ENCODE measurements around the gene C4orf50.

C4orf50 gene

DNA sequence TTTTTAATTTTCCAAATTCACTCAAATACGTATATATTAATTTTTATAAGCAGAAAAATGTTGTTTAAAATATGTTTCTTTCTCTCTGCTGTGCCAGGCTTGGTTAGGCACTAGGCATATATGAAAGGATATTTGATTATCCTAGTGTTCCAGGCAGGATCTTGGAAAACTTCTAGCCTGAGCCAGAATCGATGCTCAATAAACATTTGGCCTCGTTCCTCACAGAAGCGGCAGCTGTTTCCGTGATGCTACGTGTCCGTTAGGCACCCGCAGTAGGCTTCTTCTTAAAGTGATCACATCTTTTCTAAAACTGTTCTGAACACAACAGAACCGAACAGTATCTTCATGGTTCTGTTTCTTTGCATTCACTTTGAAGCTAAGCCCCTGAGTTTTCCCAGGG lies 75.3 kb downstream of the C4orf50 start:
- H3K4me1 ChIP-seq (ENCODE audit: insufficient read depth, low read length, poor library complexity, severe bottlenecking): peaks cover 3% of the 10 kb centered on the region
- H3K9me3 ChIP-seq (ENCODE audit: insufficient read depth, low read depth, low read length): no peaks in the 10 kb centered on the region
- H3K9me2 ChIP-seq (replicated peaks; ENCODE audit: low read depth, low read length): no peaks in the 10 kb centered on the region
- H3K79me2 ChIP-seq (ENCODE audit: insufficient read depth, low read length): no peaks in the 10 kb centered on the region
- H3K9ac ChIP-seq (ENCODE audit: low read depth, low read length, poor library complexity, severe bottlenecking): no peak overlapping the region
- H3F3A ChIP-seq (ENCODE audit: low read depth): no peaks in the 10 kb centered on the region
- no peak for TF ChIP-seq EZH2phosphoT487 (IDR thresholded peaks at IDR 0.05; ENCODE audit: borderline replicate concordance)
- TF ChIP-seq, protein P1, sequence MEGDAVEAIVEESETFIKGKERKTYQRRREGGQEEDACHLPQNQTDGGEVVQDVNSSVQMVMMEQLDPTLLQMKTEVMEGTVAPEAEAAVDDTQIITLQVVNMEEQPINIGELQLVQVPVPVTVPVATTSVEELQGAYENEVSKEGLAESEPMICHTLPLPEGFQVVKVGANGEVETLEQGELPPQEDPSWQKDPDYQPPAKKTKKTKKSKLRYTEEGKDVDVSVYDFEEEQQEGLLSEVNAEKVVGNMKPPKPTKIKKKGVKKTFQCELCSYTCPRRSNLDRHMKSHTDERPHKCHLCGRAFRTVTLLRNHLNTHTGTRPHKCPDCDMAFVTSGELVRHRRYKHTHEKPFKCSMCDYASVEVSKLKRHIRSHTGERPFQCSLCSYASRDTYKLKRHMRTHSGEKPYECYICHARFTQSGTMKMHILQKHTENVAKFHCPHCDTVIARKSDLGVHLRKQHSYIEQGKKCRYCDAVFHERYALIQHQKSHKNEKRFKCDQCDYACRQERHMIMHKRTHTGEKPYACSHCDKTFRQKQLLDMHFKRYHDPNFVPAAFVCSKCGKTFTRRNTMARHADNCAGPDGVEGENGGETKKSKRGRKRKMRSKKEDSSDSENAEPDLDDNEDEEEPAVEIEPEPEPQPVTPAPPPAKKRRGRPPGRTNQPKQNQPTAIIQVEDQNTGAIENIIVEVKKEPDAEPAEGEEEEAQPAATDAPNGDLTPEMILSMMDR (conservative IDR thresholded peaks at IDR 0.05; ENCODE audit: low read length): no peak
- H3K4me2 ChIP-seq (ENCODE audit: low read depth, low read length, poor library complexity, severe bottlenecking): no peak overlapping the region
- no peak overlapping the region for H3K4me3 ChIP-seq (ENCODE audit: low read length, poor library complexity, severe bottlenecking)
- no peaks in the 10 kb centered on the region for H3K36me3 ChIP-seq (ENCODE audit: insufficient read depth, low read length)
- H2AFZ ChIP-seq (ENCODE audit: low read length): no peak overlapping the region
- no peaks in the 10 kb centered on the region for H3K27me3 ChIP-seq (ENCODE audit: insufficient read depth, low read length, poor library complexity, severe bottlenecking)
- no peaks in the 10 kb centered on the region for H4K20me1 ChIP-seq (ENCODE audit: insufficient read depth, low read length, poor library complexity, severe bottlenecking)

DNA sequence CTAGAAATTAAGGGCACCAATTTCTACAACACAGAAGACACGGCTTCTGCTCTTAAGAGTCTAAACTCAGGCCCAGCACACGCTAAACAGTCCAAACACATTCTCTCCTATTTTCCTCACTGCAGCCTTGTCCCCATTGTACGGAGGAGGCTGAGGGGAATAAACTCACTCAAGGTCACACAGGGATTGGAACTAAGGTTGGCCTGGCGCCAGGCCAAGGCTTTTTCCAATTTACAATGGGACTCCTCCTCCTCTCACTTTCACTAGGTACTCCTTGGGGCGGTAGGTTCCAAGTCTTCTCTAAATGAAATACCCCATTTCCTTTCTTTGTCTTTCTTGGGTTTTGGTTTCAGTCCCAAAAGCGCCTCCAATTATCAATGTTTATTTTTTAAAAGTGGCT lies 76.6 kb downstream of the C4orf50 start:
- TF ChIP-seq, protein P1 (conservative IDR thresholded peaks at IDR 0.05; ENCODE audit: low read length): no peak
- no peak for TF ChIP-seq EZH2phosphoT487 (IDR thresholded peaks at IDR 0.05; ENCODE audit: borderline replicate concordance)
- Histone ChIP-seq H3K9ac (ENCODE audit: low read depth, low read length, poor library complexity, severe bottlenecking) (no peak overlapping the region), H3K4me3 (ENCODE audit: low read length, poor library complexity, severe bottlenecking) (no peak overlapping the region), H3K4me2 (ENCODE audit: low read depth, low read length, poor library complexity, severe bottlenecking) (no peak overlapping the region), H3K9me3 (ENCODE audit: insufficient read depth, low read depth, low read length) (no peaks in the 10 kb centered on the region), H3K27me3 (ENCODE audit: insufficient read depth, low read length, poor library complexity, severe bottlenecking) (no peaks in the 10 kb centered on the region), H2AFZ (ENCODE audit: low read length) (no peak overlapping the region), H3K4me1 (ENCODE audit: insufficient read depth, low read length, poor library complexity, severe bottlenecking) (peaks cover 3% of the 10 kb centered on the region), H4K20me1 (ENCODE audit: insufficient read depth, low read length, poor library complexity, severe bottlenecking) (no peaks in the 10 kb centered on the region), H3K79me2 (ENCODE audit: insufficient read depth, low read length) (no peaks in the 10 kb centered on the region), H3F3A (ENCODE audit: low read depth) (no peaks in the 10 kb centered on the region), H3K9me2 (replicated peaks; ENCODE audit: low read depth, low read length) (no peaks in the 10 kb centered on the region), H3K36me3 (ENCODE audit: insufficient read depth, low read length) (no peaks in the 10 kb centered on the region)

DNA sequence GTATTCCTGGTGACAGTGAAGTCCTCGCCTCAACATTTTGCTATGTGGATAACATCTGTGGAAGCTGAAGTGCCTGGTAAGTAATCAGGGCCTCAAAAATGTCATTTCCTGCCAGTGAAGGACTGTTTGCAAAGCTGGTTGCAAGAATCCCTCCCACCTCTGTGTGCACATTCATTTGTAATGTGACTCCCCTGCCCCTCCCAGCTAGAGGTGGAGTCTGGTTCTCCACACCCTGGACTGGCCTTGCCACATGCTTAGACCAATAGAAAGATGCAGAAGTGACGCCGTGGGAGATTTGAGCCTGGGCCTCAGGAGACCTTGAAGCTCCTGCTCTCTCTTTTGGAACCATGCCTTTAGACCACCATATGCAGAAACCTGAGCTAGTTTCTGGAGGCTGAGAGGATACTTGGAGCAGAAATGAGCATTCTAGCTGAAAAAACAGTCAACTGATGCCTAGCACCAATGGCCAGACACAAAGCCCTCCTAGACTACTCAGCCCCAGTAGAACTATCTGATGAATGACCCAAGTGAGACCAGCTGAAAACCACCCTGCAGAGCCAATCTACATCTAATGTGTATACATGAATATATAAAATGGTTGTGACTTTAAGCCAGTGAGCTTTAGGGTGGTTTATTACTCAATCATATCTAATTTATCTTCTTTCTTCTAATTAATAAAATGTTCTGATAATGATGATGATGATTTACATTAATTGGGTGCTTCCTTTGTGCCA lies 77.6 kb downstream of the C4orf50 start:
- H3K4me1 ChIP-seq (ENCODE audit: insufficient read depth, low read length, poor library complexity, severe bottlenecking): peaks cover 3% of the 10 kb centered on the region
- peak overlapping the region; percentile 25 for H3K4me2 ChIP-seq (ENCODE audit: low read depth, low read length, poor library complexity, severe bottlenecking)
- H3K79me2 ChIP-seq (ENCODE audit: insufficient read depth, low read length): no peaks in the 10 kb centered on the region
- H3K4me3 ChIP-seq (ENCODE audit: low read length, poor library complexity, severe bottlenecking): no peak overlapping the region
- no peaks in the 10 kb centered on the region for H3F3A ChIP-seq (ENCODE audit: low read depth)
- no peaks in the 10 kb centered on the region for H3K27me3 ChIP-seq (ENCODE audit: insufficient read depth, low read length, poor library complexity, severe bottlenecking)
- TF ChIP-seq, protein P1 (conservative IDR thresholded peaks at IDR 0.05; ENCODE audit: low read length): no peak
- no peak for TF ChIP-seq EZH2phosphoT487 (IDR thresholded peaks at IDR 0.05; ENCODE audit: borderline replicate concordance)
- no peaks in the 10 kb centered on the region for H4K20me1 ChIP-seq (ENCODE audit: insufficient read depth, low read length, poor library complexity, severe bottlenecking)
- no peak overlapping the region for H2AFZ ChIP-seq (ENCODE audit: low read length)
- no peaks in the 10 kb centered on the region for H3K9me2 ChIP-seq (replicated peaks; ENCODE audit: low read depth, low read length)
- H3K9ac ChIP-seq (ENCODE audit: low read depth, low read length, poor library complexity, severe bottlenecking): no peak overlapping the region
- no peaks in the 10 kb centered on the region for H3K36me3 ChIP-seq (ENCODE audit: insufficient read depth, low read length)
- H3K9me3 ChIP-seq (ENCODE audit: insufficient read depth, low read depth, low read length): no peaks in the 10 kb centered on the region

Data from Loucy (cell line).